C1 segment of cervical spinal cord (tissue), 14 donors: ENCODE measurements around the gene NT5E.

Experiments
- DNase-seq, 14 donors: peaks; one replicate each; lab custom pipeline; 2025; lab: John Stamatoyannopoulos, UW

The NT5E gene

DNA sequence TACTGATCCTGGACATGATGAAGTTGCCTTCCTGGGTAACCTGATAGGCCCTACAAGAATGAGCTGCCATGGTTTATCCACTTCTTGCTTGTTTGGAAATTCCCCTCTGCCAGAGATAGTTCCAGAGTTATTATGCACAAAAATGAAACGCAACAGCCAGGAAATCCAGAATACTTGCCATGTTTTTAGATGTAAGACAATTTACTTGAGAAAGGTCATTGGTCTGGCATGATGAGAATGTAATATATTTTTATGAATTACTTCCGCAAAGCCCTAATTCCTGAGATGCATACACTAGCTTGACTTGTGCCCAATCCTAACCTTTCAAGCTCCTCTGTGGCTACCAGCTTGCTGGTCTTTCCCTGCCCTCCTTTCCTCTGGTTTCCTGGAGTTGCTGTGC is 27.9 kb upstream of the NT5E start:
- DNase-seq: no peak

DNA sequence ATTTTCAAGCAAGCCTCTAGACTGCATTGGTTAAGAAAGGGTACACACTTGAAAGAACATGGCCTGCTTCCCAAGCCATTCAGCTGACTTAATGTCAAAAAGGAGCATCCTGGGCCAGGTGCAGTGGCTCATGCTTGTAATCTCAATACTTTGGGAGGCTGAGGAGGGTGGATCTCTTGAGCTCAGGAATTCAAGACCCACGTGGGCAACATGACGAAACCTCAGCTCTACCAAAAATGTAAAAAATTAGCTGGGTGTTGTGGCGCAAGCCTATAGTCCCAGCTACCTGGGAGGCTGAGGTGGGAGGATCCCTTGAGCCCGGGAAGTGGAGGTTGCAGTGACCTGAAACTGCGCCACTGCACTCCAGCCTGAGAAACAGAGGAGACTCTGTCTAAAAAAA is 26.9 kb upstream of the NT5E start:
- DNase-seq: no peak

- no peak for DNase-seq
These were observed 24.9 kb upstream of the NT5E start for GRCh38 chr6:85424981-85425380.

- DNase-seq: no peak
These were observed 23.9 kb upstream of the NT5E start for GRCh38 chr6:85425997-85426396.

DNA sequence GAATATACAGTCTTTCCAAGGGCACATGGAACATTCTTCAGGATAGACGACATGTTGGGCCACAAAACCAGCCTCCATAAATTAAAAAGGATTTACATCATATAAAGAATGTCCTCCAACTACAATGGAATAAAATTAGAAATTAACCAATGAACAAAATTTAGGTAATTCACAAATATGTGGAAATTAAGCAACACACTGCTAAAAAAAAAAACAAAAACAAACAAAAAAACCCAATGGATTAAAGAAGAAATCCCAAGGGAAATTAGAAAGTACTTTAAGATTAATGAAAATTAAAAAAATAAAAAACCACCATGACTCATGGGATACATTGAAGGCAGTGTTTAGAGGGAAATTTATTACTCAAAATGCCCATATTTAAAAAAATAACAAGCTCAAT is 21.4 kb upstream of the NT5E start:
- no peak for DNase-seq

DNA sequence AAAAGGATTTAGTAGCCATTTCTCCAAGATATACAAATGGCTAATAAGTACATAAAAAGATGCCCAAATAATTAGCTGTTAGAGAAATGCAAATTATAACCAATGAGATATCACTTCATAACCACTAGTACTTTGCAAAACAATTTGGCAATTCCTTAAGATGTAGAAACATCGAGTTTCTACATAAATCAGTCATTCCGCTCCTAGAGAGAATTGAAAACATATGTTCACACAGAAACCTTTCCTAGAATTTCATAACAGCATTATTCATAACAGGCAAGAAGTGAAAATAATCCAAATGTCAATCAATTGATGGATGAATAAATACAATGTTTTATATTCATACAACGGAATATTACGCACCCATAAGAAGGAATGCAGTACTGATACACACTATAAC is 20.5 kb upstream of the NT5E start:
- DNase-seq: no peak

GRCh38 chr6:85431271-85431670 is 18.6 kb upstream of the NT5E start:
- no peak for DNase-seq

GRCh38 chr6:85432554-85432953 is 17.3 kb upstream of the NT5E start:
- no peak for DNase-seq

DNA sequence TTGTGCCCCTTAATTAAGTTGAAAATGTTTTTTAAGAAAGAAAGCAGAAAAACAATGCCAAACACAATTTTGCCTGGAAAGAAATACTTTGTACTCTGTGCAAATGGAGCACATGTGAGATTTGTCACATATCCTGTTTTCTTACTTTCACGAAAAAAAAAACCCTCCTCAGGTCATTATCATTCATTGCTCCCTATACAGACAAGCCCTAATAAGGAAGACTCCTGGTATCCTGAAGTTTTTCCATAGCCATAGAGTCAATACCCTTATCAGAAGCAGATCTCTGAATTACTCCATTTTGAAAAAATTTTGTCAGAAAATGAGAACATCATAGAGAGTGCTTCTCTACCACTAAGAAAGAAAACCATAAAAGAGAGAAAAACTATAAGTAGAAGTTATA is 14.0 kb upstream of the NT5E start:
- no peak for DNase-seq

DNA sequence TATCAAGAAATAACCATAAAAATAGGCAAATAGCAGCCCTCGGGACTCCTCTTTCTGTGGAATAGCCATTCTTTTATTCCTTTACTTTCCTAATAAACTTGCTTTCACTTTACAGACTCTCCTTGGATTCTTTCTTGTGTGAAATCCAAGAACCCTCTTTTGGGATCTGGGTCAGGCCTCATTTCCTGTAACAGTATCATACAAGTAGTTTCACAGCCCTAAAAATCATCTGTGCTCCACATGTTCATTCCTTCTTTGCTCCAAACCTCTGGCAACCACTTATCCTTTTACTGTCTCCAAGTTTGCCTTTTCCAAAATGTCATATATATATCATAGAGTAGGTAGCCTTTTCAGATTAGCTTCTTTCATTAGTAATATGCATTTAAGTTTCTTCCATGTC is 13.5 kb upstream of the NT5E start:
- DNase-seq: no peak

DNA sequence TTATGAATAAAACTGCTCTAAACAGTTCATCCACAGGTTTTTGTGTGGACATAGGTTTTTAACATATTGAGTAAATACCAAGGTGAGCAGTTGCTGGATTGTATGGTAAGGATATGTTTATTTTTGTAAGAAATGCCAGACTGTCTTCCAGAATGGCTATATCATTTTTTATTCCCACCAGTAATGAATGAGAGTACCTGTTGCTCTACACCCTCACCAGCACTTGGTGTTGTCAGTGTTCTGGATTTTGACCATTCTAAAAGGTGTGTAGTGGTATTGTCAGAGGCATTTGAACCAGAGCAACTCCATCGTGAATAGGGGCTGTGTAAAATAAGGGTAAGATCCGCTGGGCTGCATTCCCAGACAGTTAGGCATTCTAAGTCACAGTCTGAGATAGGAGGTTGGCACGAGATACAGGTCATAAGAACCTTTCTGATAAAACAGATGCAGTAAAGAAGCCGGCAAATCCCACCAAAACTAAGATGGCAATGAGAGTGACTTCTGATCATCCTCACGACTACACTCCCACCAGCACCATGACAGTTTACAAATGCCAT is 12.9 kb upstream of the NT5E start:
- DNase-seq: no peak

GRCh38 chr6:85443349-85444117 is 6.3 kb upstream of the NT5E start:
- DNase-seq: no peak

DNA sequence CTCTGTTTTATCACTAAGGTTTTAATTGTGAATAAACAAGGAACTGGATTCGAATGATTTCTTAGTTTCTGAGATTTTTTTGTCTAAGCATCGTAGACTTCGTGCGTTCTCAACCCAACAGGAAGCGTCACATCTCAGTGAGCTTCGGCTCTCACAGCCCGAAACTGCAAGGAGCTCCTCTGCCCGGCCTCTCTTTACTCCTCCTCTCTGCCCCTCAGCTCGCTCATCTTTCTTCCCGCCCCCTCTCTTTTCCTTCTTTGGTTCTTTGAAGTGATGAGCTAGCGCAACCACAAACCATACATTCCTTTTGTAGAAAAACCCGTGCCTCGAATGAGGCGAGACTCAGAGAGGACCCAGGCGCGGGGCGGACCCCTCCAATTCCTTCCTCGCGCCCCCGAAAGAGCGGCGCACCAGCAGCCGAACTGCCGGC is 480 bp upstream of the NT5E start:
- no peak for DNase-seq

- no peak for DNase-seq
These were observed 1.9 kb downstream of the NT5E start for GRCh38 chr6:85451565-85452306.

GRCh38 chr6:85452441-85452881 is 2.6 kb downstream of the NT5E start:
- DNase-seq: no peak

DNA sequence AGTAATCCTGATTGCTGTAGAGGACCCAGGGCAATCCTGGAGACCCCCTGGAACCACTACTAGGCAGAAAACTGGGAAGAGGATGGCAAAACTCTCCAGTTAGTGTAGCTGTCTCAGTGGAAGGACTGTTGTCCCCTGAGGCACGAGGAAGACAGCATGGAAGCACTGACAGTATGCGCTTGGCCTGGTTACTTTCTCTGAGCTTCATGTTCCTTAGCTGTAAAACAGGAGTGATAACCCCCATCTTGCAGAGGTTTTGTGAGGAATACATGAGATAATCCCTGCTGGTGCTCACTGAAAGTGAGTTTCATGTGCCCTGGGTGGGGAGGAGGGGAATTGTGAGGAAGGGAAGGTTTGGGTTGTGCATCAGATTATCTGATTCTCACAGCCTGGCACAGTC is 3.2 kb downstream of the NT5E start:
- DNase-seq: no peak

GRCh38 chr6:85453490-85453889 is 3.6 kb downstream of the NT5E start:
- no peak for DNase-seq

DNA sequence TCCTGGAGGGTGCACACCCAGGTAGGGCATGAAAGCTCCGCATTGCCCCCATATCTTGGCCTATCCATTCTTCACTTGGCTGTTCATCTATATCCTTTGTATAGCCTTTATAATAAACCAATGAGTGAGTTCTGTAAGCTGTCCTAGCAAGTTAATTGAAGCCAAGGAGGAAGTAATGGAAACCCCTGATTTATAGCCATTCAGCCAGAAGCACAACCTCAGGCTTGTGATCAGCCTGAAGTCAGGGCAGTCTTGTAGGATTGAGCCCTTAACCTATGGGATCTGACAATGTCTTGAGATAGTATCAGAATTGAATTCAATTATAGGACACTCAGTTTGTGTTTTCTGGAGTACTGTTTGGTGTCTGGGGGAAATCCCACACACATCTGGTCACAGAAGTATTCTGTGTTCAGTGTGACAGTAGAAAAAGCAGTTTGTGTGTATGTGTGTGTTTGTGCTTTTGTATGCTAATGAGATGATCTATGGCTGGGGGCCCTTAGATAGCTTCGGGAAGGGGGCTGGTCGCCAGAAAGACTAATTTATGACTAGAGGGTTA is 5.7 kb downstream of the NT5E start:
- no peak for DNase-seq

DNA sequence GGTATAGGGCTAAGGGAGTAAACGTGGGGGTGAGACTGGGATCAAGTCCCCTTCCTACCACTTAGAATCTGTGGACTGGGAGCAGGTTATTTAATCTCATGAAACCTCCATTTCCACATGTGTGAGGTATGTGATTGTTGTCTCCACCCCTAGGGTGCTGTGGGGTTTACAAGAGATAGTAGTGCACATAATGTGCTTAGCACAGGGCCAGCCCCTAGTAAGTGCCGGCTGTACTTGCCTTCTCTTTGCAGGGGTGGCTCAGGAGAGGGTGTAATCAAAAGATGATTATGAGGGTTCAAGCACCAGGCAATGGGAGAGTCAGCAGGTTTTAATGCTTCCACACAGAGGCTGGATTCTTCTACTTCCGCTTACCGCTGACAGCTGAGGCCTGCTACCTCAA is 6.9 kb downstream of the NT5E start:
- no peak for DNase-seq

DNA sequence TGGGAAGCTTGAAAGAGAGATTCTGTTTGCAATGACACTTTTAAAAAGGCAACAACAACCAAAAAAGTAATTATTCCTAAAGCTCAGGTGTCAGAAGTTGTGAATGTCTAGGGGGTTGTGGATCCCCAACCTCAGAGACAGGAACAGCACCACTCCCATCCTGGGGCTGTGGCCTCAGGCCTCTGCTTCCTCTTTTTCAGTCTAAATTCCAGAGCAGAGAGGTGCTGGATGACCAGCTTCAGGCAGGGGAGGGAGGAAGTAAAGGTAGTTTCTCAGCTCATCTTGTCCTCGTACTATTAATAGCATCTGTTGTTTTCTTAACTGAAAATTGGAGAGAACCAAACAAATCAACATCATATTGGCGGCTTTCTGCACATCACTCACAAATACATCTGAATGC is 8.3 kb downstream of the NT5E start:
- no peak for DNase-seq

DNA sequence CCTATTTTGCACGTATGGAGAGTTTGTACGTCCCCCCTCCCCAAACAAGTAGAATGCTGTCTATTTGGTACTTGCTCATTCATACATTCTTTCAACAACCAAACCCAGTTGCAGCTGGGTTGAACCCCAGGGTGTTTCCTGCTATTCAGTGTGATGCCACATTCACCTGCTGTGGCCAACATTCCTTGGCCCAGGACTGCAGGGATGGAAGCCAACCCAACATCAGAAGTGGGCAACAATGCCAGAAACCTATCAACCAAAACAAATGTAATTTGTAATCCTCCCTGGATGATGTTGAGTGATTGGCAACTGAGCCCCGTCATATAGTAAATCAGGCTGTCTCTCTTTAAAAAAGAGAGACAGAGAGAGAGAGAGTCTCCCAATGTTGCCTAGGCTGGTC is 8.9 kb downstream of the NT5E start:
- no peak for DNase-seq

DNA sequence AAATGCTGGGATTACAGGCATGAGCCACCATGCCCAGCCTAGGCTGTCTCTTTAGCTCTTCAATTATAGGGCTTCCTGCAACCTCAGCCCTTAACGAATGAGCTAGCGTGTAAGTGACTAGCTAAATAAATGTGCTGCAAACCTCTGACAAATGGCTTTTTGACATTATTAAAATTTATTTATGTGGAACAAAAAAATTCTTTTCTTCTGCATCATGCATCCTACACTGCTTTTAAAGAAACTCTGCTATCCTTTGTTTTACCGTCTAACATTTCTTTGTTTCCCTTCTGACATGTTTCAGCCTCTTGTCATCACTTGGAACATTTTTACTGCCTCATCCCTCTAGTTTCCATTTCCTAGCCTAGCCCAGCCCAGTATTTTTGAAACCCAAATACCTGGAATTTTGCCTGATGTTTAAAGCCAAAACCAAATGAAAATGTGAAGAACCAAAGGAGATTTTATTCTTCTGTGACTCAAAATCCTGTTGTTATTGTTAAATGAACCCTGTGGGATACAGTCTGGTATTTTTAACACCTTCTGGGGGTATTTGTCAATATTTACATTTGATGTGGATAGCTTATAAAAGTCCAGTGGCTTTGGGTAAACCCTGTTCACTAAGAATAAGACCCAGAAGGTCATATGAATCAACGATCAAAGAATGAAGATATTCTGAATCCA is 9.5 kb downstream of the NT5E start:
- DNase-seq: no peak
